B cell (primary cell): Measurements from ENCODE around the gene PRDM11. TPM values are rescaled to one million over a fixed set of nuclear protein-coding genes. Genes with fewer than 3 reads are reported as not detected.

Experiments
- ATAC-seq: fragments of 200-7000 bp; cut with Tn5 transposase; one replicate; pipeline ENCODE4 v1.10.0; 2021; ENCODE audit warnings: low read depth, mild to moderate bottlenecking, moderate number of reproducible peaks, moderate library complexity
- CTCF ChIA-PET: fragments of 350-600 bp; sonication (Branson Sonifier 250); formaldehyde crosslinking; loops from one replicate; lab custom pipeline; 2021; ENCODE audit warnings: antibody characterized with exemption, inconsistent platforms; lab: Charles Lee
- POLR2A ChIA-PET: fragments of 350-600 bp; sonication (Branson Sonifier 250); formaldehyde crosslinking; loops from one replicate; lab custom pipeline; 2021; ENCODE audit warnings: antibody characterized with exemption; lab: Charles Lee
- DNase-seq: peaks from one replicate; pipeline ENCODE4 v3.0.0; 2013
- H2AFZ ChIP-seq: 2 replicates; pipeline ENCODE4 v1.6.1; 2012; ENCODE audit warnings: mild to moderate bottlenecking, low read depth, low read length; ENCODE audit not compliant: insufficient read depth, poor library complexity, severe bottlenecking
- H3K27ac ChIP-seq, 2 donors: 1 replicate in 1 of 2; 2 replicates in 1 of 2; pipeline ENCODE4 v1.5.1; 2012 to 2013; ENCODE audit warnings: low read length in 2 of 2, mild to moderate bottlenecking in 2 of 2, moderate library complexity in 1 of 2
- H3K27me3 ChIP-seq, 4 experiments: fragments of 200-600 bp in 1 of 4; sonication (generic) in 1 of 4; replicated peaks in 1 of 4; 1 replicate in 2 of 4; 2 replicates in 2 of 4; pipeline versions ENCODE4 v1.6.1 to v1.7.0; 2013 to 2016; ENCODE audit warnings: low read length in 3 of 4, mild to moderate bottlenecking in 2 of 4, mixed read lengths in 1 of 4, moderate library complexity in 1 of 4; ENCODE audit not compliant: insufficient read depth in 4 of 4, control insufficient read depth in 3 of 4; ENCODE audit errors: control extremely low read depth in 1 of 4
- H3K36me3 ChIP-seq, 2 experiments: replicated peaks in 1 of 2; 1 replicate in 1 of 2; 2 replicates in 1 of 2; pipeline versions ENCODE4 v1.6.1 to v1.7.1; 2013; ENCODE audit warnings: low read length in 1 of 2; ENCODE audit not compliant: insufficient read depth in 2 of 2, control insufficient read depth in 1 of 2; ENCODE audit errors: control extremely low read depth in 1 of 2, extremely low read depth in 1 of 2
- H3K4me1 ChIP-seq, 2 donors: fragments of 200-600 bp in 1 of 2; sonication (generic) in 1 of 2; 1 replicate in 1 of 2; 2 replicates in 1 of 2; pipeline versions ENCODE4 v1.5.1 to v1.6.1; 2013 to 2017; ENCODE audit warnings: low read length in 2 of 2; ENCODE audit not compliant: control insufficient read depth in 2 of 2, insufficient read depth in 2 of 2
- H3K4me2 ChIP-seq: replicated peaks from 2 replicates; pipeline ENCODE3; 2012; ENCODE audit warnings: mild to moderate bottlenecking, low read depth, low read length; ENCODE audit not compliant: poor library complexity, severe bottlenecking
- H3K4me3 ChIP-seq, 5 experiments: fragments of 200-600 bp in 1 of 5; sonication (generic) in 1 of 5; 1 replicate in 3 of 5; 2 replicates in 2 of 5; pipeline versions ENCODE4 v1.5.1 to v1.7.0; 2011 to 2016; ENCODE audit warnings: low read length in 4 of 5, mild to moderate bottlenecking in 4 of 5, low read depth in 2 of 5, control low read depth in 1 of 5, moderate library complexity in 1 of 5; ENCODE audit not compliant: insufficient read depth in 1 of 5; ENCODE audit errors: control extremely low read depth in 1 of 5, extremely low read depth in 1 of 5
- H3K79me2 ChIP-seq: fragments of 200-600 bp; sonication (generic); one replicate; pipeline ENCODE4 v1.6.0; 2016; ENCODE audit warnings: low read length; ENCODE audit not compliant: control insufficient read depth, insufficient read depth
- H3K9ac ChIP-seq: fragments of 200-600 bp; sonication (generic); 2 replicates; pipeline ENCODE4 v1.6.1; 2017; ENCODE audit warnings: mild to moderate bottlenecking, low read length, moderate library complexity
- H3K9me3 ChIP-seq, 3 donors: one replicate each; pipeline versions ENCODE4 v1.6.1 to v1.7.1; 2013; ENCODE audit warnings: low read length in 2 of 3; ENCODE audit not compliant: control insufficient read depth in 2 of 3, insufficient read depth in 1 of 3; ENCODE audit errors: control extremely low read depth in 1 of 3
- H4K20me1 ChIP-seq: 2 replicates; pipeline ENCODE4 v1.6.0; 2012; ENCODE audit warnings: mild to moderate bottlenecking, low read length; ENCODE audit not compliant: insufficient read depth, control insufficient read depth, poor library complexity, severe bottlenecking
- H3K27ac Mint-ChIP-seq: one replicate; pipeline ENCODE4 v1.8.0; 2021; ENCODE audit warnings: mixed read lengths
- H3K27me3 Mint-ChIP-seq: one replicate; pipeline ENCODE4 v1.8.0; 2021; ENCODE audit warnings: mixed read lengths
- H3K4me1 Mint-ChIP-seq: one replicate; pipeline ENCODE4 v1.8.0; 2021; ENCODE audit warnings: mixed read lengths
- H3K4me3 Mint-ChIP-seq: one replicate; pipeline ENCODE4 v1.8.0; 2021; ENCODE audit warnings: mixed read lengths
- H3K9me3 Mint-ChIP-seq: one replicate; pipeline ENCODE4 v1.8.0; 2022; ENCODE audit warnings: mixed read lengths; ENCODE audit not compliant: insufficient read depth
- EZH2 ChIP-seq: IDR thresholded peaks from 2 replicates; pipeline ENCODE4 v1.6.1; 2012; ENCODE audit warnings: borderline replicate concordance, low read depth, mild to moderate bottlenecking, moderate library complexity, low read length; ENCODE audit not compliant: insufficient read depth, poor library complexity, severe bottlenecking
- WGBS: methylation state at CpG from one replicate; pipeline ENCODE4 v1.1.5; 2013; ENCODE audit warnings: missing lambda C conversion rate; ENCODE audit not compliant: insufficient coverage; 5-methylcytosine and 5-hydroxymethylcytosine counted together
- intact Hi-C: fragments of 100-400 bp; cut with micrococcal nuclease; formaldehyde crosslinking; loops from one replicate; pipeline ENCODE4 v1.10.0; 2022
- polyA plus RNA-seq: library from polyadenylated mRNA; depleted of rRNA; stranded (reverse); fragments of >200 nt; gene quantifications from 2 replicates; pipeline ENCODE4 v1.2.3, GENCODE V29; 2012
- total RNA-seq, 2 donors: library from RNA; stranded (reverse); fragments of 120-200 nt in 1 of 2; gene quantifications; 1 replicate in 1 of 2; 2 replicates in 1 of 2; pipeline versions ENCODE4 v1.2.3 to v1.2.4, GENCODE V29; 2013 to 2022
- TF ChIP-seq, protein P1 (sequence below): fragments of 200-600 bp; IDR thresholded peaks from one replicate; pipeline ENCODE4 v1.8.0; 2022; ENCODE audit warnings: antibody characterized with exemption, mild to moderate bottlenecking

The PRDM11 gene
- total and polyA plus RNA-seq, 2 donors (not counting 1 experiment from before 2014, with no cell fraction given), result 9.5 to 26.2 TPM

DNA sequence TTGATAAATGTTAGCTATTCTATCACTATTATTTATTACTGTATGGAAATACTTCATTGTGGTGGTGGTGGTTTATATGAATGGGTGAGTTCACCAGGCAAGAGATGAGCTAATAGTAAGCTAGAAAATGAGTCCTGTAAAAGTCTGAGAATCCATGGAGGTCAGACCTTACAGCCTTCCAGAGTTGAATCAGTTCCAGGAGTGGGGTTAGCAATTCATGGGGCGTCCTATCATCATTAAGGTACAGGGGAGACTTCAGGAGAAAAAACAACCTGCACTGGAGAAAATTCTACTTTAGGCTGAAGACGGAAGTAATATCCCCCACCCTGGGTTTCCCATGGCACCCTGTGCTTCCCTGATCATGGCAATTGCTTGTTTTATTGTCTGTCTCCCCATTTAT is 133.2 kb downstream of the PRDM11 start:
- DNase-seq (no peak), ATAC-seq (no peak)
- no peak overlapping the region for H3K4me3 Mint-ChIP-seq
- peaks cover 5% of the 10 kb centered on the region for H3K9me3 Mint-ChIP-seq
- Histone ChIP-seq H4K20me1 (no peaks in the 10 kb centered on the region), H3K9ac (no peak overlapping the region), H3K27me3 (peaks cover 0 to 9% (median 4%) of the 10 kb centered on the region in 4 experiments), H3K36me3 (no peaks in the 10 kb centered on the region), H2AFZ (no peak overlapping the region), H3K27ac (no peak overlapping the region), H3K79me2 (no peaks in the 10 kb centered on the region), H3K4me3 (no peak overlapping the region), H3K4me2 (no peak overlapping the region), H3K4me1 (no peaks in the 10 kb centered on the region), H3K9me3 (peaks cover 2 to 3% (median 2%) of the 10 kb centered on the region in 3 donors)
- TF ChIP-seq EZH2, result no peak
- TF ChIP-seq, protein P1, sequence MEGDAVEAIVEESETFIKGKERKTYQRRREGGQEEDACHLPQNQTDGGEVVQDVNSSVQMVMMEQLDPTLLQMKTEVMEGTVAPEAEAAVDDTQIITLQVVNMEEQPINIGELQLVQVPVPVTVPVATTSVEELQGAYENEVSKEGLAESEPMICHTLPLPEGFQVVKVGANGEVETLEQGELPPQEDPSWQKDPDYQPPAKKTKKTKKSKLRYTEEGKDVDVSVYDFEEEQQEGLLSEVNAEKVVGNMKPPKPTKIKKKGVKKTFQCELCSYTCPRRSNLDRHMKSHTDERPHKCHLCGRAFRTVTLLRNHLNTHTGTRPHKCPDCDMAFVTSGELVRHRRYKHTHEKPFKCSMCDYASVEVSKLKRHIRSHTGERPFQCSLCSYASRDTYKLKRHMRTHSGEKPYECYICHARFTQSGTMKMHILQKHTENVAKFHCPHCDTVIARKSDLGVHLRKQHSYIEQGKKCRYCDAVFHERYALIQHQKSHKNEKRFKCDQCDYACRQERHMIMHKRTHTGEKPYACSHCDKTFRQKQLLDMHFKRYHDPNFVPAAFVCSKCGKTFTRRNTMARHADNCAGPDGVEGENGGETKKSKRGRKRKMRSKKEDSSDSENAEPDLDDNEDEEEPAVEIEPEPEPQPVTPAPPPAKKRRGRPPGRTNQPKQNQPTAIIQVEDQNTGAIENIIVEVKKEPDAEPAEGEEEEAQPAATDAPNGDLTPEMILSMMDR, result no peak
- intact Hi-C loops, result no loop called here
- no peaks in the 10 kb centered on the region for H3K4me1 Mint-ChIP-seq
- H3K27me3 Mint-ChIP-seq, result peaks cover 58% of the 10 kb centered on the region
- no peak overlapping the region for H3K27ac Mint-ChIP-seq
- POLR2A ChIA-PET, result no interaction called here
- WGBS, result 85% methylated on average over 2 of the region's 2 CpGs
- CTCF ChIA-PET, result interaction anchor here (1.2 kb wide), 1 partner anchor 343 kb away, joined by 3 read pairs; no protein-coding TSS in a partner anchor

DNA sequence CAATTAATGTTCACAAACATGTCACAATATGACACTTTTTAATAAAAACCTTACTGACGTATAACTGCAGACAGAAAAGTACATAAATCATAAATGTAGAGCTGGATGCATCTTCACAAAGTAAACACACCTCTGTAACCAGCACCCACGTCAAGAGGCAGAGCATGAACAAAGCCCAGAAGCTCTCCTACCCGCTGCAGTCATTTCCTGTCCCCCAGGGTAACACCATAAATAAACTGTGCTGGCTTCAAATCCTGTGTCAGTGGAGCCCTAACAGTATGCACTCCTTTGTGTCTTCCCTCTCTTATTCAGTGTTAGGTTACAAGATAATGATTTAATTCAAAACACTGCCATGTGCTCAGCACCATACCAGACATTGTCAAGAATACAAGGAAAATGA is 134.0 kb downstream of the PRDM11 start:
- ATAC-seq, result no peak
- no peaks in the 10 kb centered on the region for H3K36me3 ChIP-seq
- Mint-ChIP-seq H3K27me3 (peaks cover 54% of the 10 kb centered on the region), H3K9me3 (peaks cover 5% of the 10 kb centered on the region), H3K4me3 (no peak overlapping the region), H3K4me1 (no peaks in the 10 kb centered on the region), H3K27ac (no peak overlapping the region)
- peaks cover 2 to 3% (median 2%) of the 10 kb centered on the region in 3 donors for H3K9me3 ChIP-seq
- no peak overlapping the region for H3K27ac ChIP-seq
- 27% methylated on average over 3 of the region's 3 CpGs for WGBS
- H3K4me3 ChIP-seq, result no peak overlapping the region
- no peak overlapping the region for H2AFZ ChIP-seq
- H3K4me2 ChIP-seq, result no peak overlapping the region
- POLR2A ChIA-PET, result no interaction called here
- no peaks in the 10 kb centered on the region for H3K4me1 ChIP-seq
- H3K27me3 ChIP-seq, result peaks cover 0 to 17% (median 4%) of the 10 kb centered on the region in 4 experiments
- TF ChIP-seq, protein P1, result no peak
- no peak for TF ChIP-seq EZH2
- intact Hi-C loops, result no loop called here
- CTCF ChIA-PET, result no interaction called here
- no peaks in the 10 kb centered on the region for H3K79me2 ChIP-seq
- no peak overlapping the region for H3K9ac ChIP-seq
- DNase-seq, result no peak
- no peaks in the 10 kb centered on the region for H4K20me1 ChIP-seq
